BJ (cell line): ENCODE results near the gene CUL3. TPM values are rescaled to one million over a fixed set of nuclear protein-coding genes. Genes with fewer than 3 reads are reported as not detected.

Experiments used
- CTCF ChIA-PET: fragments of 350-600 bp; formaldehyde crosslinking; extraction: SDS; loops from one replicate; lab custom pipeline; 2021; ENCODE audit warnings: antibody characterized with exemption, inconsistent platforms; lab: Yijun Ruan, JAX
- POLR2A ChIA-PET: fragments of 300-600 bp; sonication (Branson Sonifier 250); formaldehyde crosslinking; extraction: SDS; loops from one replicate; lab custom pipeline; 2021; ENCODE audit warnings: antibody characterized with exemption; lab: Charles Lee
- DNase-seq: peaks from one replicate; pipeline ENCODE4 v3.0.0-alpha.2; 2011; ENCODE audit warnings: low read depth
- H3K27me3 ChIP-seq: 2 replicates; pipeline ENCODE4 v1.6.0; 2011; ENCODE audit warnings: low read length; ENCODE audit not compliant: control insufficient read depth, insufficient read depth
- H3K36me3 ChIP-seq: 2 replicates; pipeline ENCODE4 v1.5.1; 2011; ENCODE audit warnings: low read length; ENCODE audit not compliant: control insufficient read depth, insufficient read depth
- H3K4me3 ChIP-seq: 2 replicates; pipeline ENCODE4 v1.5.1; 2011; ENCODE audit warnings: low read depth, mild to moderate bottlenecking, control low read depth, low read length
- polyA plus RNA-seq: library from polyadenylated mRNA; depleted of rRNA; stranded (reverse); fragments of >200 nt; gene quantifications from 2 replicates; pipeline ENCODE4 v1.2.3, GENCODE V29; 2011
- TF ChIP-seq, protein P1 (sequence below): IDR thresholded peaks from 2 replicates; pipeline ENCODE4 v1.5.1; 2011; ENCODE audit warnings: low read depth, mild to moderate bottlenecking, control low read depth, inconsistent platforms, low read length, moderate library complexity; ENCODE audit not compliant: insufficient read depth

CUL3 gene
- polyA plus RNA-seq, 1 experiment = 12.8 TPM

DNA sequence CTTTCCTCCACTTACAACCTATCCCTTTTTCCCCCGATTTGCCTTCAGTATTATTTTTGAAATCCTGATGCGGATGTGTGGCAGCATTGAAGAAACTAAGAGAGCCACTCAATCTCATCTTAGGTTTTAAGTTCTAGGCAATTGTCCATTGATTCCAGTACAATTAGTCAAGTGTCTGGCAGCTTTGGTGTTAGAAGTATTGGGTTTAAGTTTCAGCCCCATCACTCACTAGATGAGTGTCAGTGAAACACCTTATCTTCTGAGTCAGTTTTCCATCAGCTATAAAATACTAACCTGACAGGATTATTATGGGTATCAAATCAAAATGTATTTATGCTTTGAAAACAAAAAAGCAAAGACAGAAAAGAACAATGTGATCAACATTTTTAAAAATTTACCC is 16.8 kb upstream of the CUL3 start:
- Histone ChIP-seq H3K36me3 (no peaks in the 10 kb centered on the region), H3K4me3 (no peak overlapping the region), H3K27me3 (no peaks in the 10 kb centered on the region)
- TF ChIP-seq, protein P1, sequence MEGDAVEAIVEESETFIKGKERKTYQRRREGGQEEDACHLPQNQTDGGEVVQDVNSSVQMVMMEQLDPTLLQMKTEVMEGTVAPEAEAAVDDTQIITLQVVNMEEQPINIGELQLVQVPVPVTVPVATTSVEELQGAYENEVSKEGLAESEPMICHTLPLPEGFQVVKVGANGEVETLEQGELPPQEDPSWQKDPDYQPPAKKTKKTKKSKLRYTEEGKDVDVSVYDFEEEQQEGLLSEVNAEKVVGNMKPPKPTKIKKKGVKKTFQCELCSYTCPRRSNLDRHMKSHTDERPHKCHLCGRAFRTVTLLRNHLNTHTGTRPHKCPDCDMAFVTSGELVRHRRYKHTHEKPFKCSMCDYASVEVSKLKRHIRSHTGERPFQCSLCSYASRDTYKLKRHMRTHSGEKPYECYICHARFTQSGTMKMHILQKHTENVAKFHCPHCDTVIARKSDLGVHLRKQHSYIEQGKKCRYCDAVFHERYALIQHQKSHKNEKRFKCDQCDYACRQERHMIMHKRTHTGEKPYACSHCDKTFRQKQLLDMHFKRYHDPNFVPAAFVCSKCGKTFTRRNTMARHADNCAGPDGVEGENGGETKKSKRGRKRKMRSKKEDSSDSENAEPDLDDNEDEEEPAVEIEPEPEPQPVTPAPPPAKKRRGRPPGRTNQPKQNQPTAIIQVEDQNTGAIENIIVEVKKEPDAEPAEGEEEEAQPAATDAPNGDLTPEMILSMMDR = no peak
- ChIA-PET POLR2A (no interaction called here), CTCF (no interaction called here)
- DNase-seq = no peak

DNA sequence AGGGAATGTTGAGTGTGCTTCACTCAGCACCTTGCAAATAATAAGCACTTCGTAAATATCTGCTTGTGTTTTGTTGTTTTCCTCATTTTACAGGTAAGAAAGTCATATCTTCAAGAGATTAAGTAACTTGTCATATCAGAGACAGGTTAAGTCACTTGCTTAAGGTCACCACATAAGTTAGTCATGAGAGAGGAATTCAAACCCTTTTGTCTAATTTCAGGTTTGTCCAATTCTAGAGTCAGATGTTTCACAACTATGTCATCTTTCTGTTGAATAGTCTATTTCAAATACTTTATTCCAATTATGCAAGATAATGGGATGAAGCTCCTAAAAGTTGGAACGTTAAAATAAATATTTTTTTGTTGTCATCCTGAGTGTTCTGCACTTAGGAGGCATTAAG is 13.5 kb upstream of the CUL3 start:
- H3K36me3 ChIP-seq = no peaks in the 10 kb centered on the region
- ChIA-PET CTCF (no interaction called here), POLR2A (interaction anchor here (0.6 kb wide), 1 partner anchor 13 kb away, joined by 4 read pairs; the partner anchor contains the start of gene CUL3)
- no peak overlapping the region for H3K4me3 ChIP-seq
- no peak for DNase-seq
- H3K27me3 ChIP-seq = no peaks in the 10 kb centered on the region
- TF ChIP-seq, protein P1 = no peak

DNA sequence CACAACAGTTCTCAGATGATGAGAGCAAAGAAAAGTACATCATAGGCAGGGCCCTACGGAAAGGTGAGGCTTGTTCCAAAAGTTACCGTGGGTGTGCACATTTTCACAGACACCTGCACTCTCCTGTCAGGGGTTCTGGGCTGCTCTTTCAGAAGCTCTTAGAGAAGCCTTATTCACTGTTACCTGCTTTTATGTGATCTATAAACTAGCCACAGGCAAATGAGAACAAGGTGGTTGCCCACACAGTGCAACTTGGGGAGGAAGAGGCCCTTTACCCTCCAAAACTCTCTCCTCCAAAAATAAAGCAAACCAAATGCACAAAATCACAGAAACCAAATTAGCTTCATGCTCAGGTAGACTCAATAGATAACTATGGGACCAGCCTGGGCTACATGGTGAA is 11.1 kb upstream of the CUL3 start:
- TF ChIP-seq, protein P1 = no peak
- POLR2A ChIA-PET = no interaction called here
- CTCF ChIA-PET = no interaction called here
- no peaks in the 10 kb centered on the region for H3K36me3 ChIP-seq
- no peaks in the 10 kb centered on the region for H3K27me3 ChIP-seq
- DNase-seq = no peak
- no peak overlapping the region for H3K4me3 ChIP-seq

DNA sequence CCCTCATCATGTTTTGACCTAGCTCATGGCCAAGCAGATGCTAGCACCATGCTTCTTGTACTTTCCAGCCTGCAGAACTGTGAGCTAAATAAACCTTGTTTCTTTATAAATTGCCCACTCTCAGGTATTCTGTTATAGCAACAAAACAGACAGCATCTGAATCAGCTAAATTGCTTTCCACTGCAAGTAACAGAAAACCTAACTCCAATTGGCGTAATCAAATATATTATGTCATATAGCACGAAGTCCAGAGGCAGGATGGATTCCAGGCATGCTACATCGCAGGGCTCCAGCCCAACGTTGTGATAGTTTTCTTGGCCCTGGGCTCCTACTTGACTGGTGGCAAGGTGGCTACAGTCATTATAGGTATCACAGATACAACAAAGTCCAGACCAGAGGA is 10.4 kb upstream of the CUL3 start:
- Histone ChIP-seq H3K36me3 (no peaks in the 10 kb centered on the region), H3K27me3 (no peaks in the 10 kb centered on the region), H3K4me3 (no peak overlapping the region)
- no peak for DNase-seq
- ChIA-PET CTCF (no interaction called here), POLR2A (no interaction called here)
- TF ChIP-seq, protein P1 = no peak

DNA sequence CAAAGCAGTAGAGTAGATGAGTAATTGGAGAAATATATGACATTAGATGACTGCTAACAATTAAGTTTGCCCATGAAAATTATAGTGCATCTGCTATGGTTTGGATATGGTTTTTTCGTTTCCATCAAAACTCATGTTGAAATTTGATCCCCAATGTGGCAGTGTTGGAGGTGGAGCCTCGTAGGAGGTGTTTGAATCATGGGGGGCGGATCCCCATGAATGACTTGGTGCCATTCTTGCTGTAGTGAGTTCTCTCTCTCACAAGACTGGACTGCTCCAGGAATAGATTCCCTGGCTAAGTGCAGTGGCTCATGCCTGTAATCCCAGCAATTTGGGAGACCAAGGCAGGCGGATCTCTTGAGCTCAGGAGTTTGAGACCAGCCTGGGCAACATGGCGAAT is 9.7 kb upstream of the CUL3 start:
- H3K27me3 ChIP-seq = no peaks in the 10 kb centered on the region
- DNase-seq = no peak
- CTCF ChIA-PET = no interaction called here
- POLR2A ChIA-PET = no interaction called here
- H3K36me3 ChIP-seq = no peaks in the 10 kb centered on the region
- TF ChIP-seq, protein P1 = no peak
- H3K4me3 ChIP-seq = no peak overlapping the region
